DMS153 (cell line): ENCODE results near the gene IQGAP2.
"Not testable (repeated sequence)": the region's sequence is repeated elsewhere in the genome, so short reads cannot be mapped to it uniquely, and the experiment has no call there.

Experiments
- DNase-seq: peaks from one replicate; lab custom pipeline; 2025; lab: John Stamatoyannopoulos, UW

IQGAP2 gene

GRCh38 chr5:76419597-76420298 lies 16.7 kb downstream of the IQGAP2 start:
- DNase-seq, result no peak

GRCh38 chr5:76422227-76422626 lies 19.1 kb downstream of the IQGAP2 start:
- DNase-seq, result no peak

- no peak for DNase-seq
These were observed 19.7 kb downstream of the IQGAP2 start for GRCh38 chr5:76422742-76423141.

- no peak for DNase-seq
These were observed 22.1 kb downstream of the IQGAP2 start for GRCh38 chr5:76425146-76425545.

- DNase-seq, result no peak
These were observed 23.1 kb downstream of the IQGAP2 start for GRCh38 chr5:76425928-76426804.

- no peak for DNase-seq
These were observed 24.4 kb downstream of the IQGAP2 start for GRCh38 chr5:76427206-76428140.

GRCh38 chr5:76428550-76428949 lies 25.5 kb downstream of the IQGAP2 start:
- not testable (repeated sequence) for DNase-seq

GRCh38 chr5:76433261-76433660 lies 30.2 kb downstream of the IQGAP2 start:
- DNase-seq, result no peak

GRCh38 chr5:76437507-76437906 lies 34.4 kb downstream of the IQGAP2 start:
- not testable (repeated sequence) for DNase-seq

GRCh38 chr5:76438025-76438424 lies 34.9 kb downstream of the IQGAP2 start:
- no peak for DNase-seq

GRCh38 chr5:76439201-76439600 lies 36.1 kb downstream of the IQGAP2 start:
- no peak for DNase-seq

GRCh38 chr5:76439929-76440328 lies 36.8 kb downstream of the IQGAP2 start:
- no peak for DNase-seq

- DNase-seq, result no peak
These were observed 38.0 kb downstream of the IQGAP2 start for GRCh38 chr5:76441101-76441500.

GRCh38 chr5:76441890-76442673 lies 39.0 kb downstream of the IQGAP2 start:
- no peak for DNase-seq

- DNase-seq, result no peak
These were observed 40.1 kb downstream of the IQGAP2 start for GRCh38 chr5:76443066-76443800.

- DNase-seq, result no peak
These were observed 42.0 kb downstream of the IQGAP2 start for GRCh38 chr5:76445063-76445462.

GRCh38 chr5:76445830-76446229 lies 42.7 kb downstream of the IQGAP2 start:
- no peak for DNase-seq

GRCh38 chr5:76446776-76447175 lies 43.7 kb downstream of the IQGAP2 start:
- no peak for DNase-seq

GRCh38 chr5:76449606-76450005 lies 46.5 kb downstream of the IQGAP2 start:
- DNase-seq, result no peak

GRCh38 chr5:76450054-76450453 lies 47.0 kb downstream of the IQGAP2 start:
- DNase-seq, result no peak
